ENCODE data around the gene ADORA2B.

ADORA2B gene

GRCh38 chr17:15951368-15952047 lies 6.6 kb downstream of the ADORA2B start:
- H3K4me3 ChIP-seq (ENCODE audit: low read length) = no peak overlapping the region
- DNase-seq (ENCODE audit: low read depth, low spot score) = no peak

- no peak for DNase-seq (ENCODE audit: low read depth, low spot score)
- no peak overlapping the region for H3K4me3 ChIP-seq (ENCODE audit: low read length)
Measured at GRCh38 chr17:15952048-15952532, 7.2 kb downstream of the ADORA2B start.

- DNase-seq (ENCODE audit: low read depth, low spot score) = no peak
- H3K4me3 ChIP-seq (ENCODE audit: low read length) = no peak overlapping the region
Measured at GRCh38 chr17:15952916-15953790, 8.2 kb downstream of the ADORA2B start.

DNA sequence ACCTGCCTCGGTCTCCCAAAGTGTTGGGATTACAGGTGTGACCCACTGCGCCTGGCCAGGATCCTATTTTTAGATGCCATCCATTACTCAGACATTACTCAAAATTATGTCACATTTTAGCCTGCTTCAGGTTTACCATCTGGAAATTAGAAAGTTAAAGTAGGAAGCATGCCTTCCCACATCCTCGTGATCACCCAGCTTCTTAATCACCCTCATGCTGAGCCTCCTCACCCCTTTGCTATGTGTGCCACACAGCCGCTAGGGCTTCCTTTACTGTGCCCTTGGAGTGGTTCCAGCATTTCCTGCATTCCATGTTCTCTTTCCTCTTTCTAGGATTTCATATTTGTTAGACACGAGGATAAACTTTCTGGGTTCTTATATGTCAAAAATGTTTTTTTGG lies 9.3 kb downstream of the ADORA2B start:
- no peak for DNase-seq (ENCODE audit: low read depth, low spot score)
- H3K4me3 ChIP-seq (ENCODE audit: low read length) = no peak overlapping the region

DNA sequence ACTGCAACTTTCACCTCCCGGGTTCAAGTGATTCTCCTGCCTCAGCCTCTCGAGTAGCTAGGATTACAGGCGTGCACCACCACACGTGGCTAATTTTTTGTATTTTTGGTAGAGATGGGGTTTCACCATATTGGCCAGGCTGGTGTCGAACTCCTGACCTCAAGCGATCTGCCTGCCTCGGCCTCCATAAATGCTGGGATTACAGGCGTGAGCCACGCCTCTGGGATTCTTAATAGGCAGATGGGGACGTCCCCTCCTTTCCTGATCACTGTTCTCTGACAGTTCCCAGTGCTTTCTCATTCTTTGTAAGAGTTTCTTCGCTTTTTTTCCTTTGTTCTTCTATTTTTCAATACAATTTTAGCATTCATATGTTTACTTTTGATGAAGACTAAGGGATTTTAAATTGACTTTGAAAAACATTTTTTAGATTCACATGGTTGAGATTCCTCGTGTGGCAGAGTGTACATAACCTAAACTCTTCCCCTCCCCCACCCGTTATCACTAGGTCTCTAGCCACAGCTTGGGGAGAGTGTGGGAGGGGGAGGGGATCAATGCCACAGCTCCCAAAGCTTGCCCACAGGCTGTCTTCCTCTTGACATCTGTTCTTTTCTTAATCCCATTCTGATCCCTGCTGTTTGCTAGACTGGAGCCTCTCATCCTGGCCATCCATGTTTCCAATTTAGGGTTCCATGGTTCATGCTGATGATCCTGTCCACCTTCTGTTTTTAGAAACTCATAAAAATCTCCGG lies 11.0 kb downstream of the ADORA2B start:
- peak; percentile 47 for DNase-seq (ENCODE audit: low read depth, low spot score)
- no peak overlapping the region for H3K4me3 ChIP-seq (ENCODE audit: low read length)

- no peak overlapping the region for H3K4me3 ChIP-seq (ENCODE audit: low read length)
- no peak for DNase-seq (ENCODE audit: low read depth, low spot score)
Measured at GRCh38 chr17:15957206-15957605, 12.3 kb downstream of the ADORA2B start.

- no peak overlapping the region for H3K4me3 ChIP-seq (ENCODE audit: low read length)
- no peak for DNase-seq (ENCODE audit: low read depth, low spot score)
Measured at GRCh38 chr17:15957608-15958307, 12.8 kb downstream of the ADORA2B start.

- H3K4me3 ChIP-seq (ENCODE audit: low read length) = no peak overlapping the region
- no peak for DNase-seq (ENCODE audit: low read depth, low spot score)
Measured at GRCh38 chr17:15958484-15958854, 13.5 kb downstream of the ADORA2B start.

DNA sequence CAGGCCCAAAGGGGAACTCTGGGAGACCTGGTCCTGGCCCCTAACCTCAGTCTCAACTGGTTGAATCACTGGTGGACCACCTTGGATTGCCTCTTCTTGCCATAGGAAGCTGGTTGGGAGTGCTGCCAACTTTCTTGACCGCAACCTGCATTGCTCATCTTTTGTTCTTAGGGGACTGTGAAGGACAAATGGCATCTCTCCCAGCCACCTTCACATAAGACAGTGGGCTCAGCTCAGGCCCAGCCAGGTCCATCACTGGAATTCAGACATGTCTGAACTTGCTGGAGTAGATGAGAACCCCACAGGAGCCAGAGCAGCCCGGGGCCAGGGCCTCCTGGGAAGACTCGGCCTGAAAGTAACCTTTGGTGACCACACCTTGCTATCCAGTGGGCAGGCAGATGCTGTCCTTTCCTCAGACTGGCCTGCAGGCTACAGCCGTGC lies 18.8 kb downstream of the ADORA2B start:
- DNase-seq (ENCODE audit: low read depth, low spot score) = no peak
- no peak overlapping the region for H3K4me3 ChIP-seq (ENCODE audit: low read length)

- peak; percentile 87 for DNase-seq (ENCODE audit: low read depth, low spot score)
- peak overlapping the region; percentile 37 for H3K4me3 ChIP-seq (ENCODE audit: low read length)
Measured at GRCh38 chr17:15965528-15965927, 20.6 kb downstream of the ADORA2B start.

GRCh38 chr17:15966183-15966878 lies 21.4 kb downstream of the ADORA2B start:
- H3K4me3 ChIP-seq (ENCODE audit: low read length) = peak overlapping the region; percentile 37
- peak; percentile 54 for DNase-seq (ENCODE audit: low read depth, low spot score)

GRCh38 chr17:15966879-15967248 lies 21.9 kb downstream of the ADORA2B start:
- peak overlapping the region; percentile 37 for H3K4me3 ChIP-seq (ENCODE audit: low read length)
- DNase-seq (ENCODE audit: low read depth, low spot score) = peak; percentile 38

DNA sequence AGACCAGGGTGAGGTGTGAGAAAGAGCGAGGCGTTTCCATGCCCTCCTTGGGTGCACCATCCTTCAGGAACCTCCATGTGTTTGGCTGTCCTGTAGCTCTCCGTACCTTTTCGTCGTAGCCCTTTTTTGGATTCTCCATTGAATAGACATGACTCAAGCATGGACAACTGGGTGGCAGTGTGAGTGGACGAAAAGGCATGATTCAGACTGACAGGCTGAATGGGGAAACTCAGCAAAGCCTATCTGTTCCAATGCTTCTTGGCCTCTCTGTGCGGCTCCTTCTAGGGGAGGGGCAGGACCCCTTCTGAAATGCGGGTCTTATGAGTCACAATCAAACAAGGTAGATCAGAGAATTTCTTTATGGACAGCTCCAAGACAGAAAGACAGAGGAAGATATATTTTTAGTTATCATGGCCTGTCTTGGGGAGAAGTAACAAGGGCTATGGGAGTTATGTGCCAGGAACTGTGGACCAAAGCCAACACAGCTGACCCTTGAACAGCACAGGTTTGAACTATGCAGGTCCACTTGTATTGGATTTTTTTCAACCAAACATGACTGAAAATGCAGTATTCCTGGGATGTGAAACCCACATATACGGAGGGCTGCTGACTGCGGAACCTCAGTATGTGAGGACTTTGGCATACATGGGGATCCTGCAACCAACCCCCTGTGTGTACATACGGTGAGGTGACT lies 22.9 kb downstream of the ADORA2B start:
- DNase-seq (ENCODE audit: low read depth, low spot score) = no peak

DNA sequence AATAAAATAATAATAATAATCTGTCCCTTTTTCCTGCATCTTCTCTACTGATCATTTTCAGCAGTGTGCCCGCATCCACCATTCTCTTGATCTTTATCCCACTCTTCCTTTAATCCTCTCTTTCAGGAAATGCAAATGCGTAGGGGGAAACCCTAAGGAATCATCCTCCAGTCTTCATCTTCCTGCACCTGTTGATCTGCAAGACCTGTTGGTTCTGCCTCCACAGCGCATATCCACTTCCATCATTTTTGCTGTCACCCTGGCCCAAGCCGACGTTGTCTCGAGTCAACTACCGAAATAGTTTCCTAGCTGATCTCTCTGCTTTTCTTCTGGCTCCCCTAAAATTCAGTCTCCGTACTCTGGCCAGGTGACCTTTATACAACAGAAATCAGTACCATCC lies 24.5 kb downstream of the ADORA2B start:
- no peak for DNase-seq (ENCODE audit: low read depth, low spot score)
- no peak overlapping the region for H3K4me3 ChIP-seq (ENCODE audit: low read length)

More for the DNA sequence above, 22.9 kb downstream of the ADORA2B start:
- H3K4me3 ChIP-seq (ENCODE audit: low read length) = no peak overlapping the region

DNA sequence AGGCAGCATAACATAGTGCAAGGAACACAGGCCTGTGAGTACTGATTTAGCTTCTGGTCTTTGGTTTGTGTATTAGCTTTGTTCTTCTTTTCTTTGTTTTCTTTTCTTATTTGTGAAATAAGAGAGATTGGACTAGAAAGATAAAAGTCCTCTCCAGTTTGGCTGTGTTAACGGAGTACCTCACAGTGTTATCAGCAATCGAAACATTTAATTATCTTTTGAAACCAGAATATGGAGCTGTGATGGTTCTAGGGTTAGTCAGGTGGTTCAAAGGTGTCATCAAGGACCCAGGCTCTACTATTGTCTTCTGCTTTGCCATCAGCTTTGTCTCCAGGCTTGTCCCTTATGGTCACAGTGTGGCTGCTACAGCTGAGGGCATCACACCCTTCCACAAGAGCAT lies 25.6 kb downstream of the ADORA2B start:
- no peak for DNase-seq (ENCODE audit: low read depth, low spot score)
- no peak overlapping the region for H3K4me3 ChIP-seq (ENCODE audit: low read length)

DNA sequence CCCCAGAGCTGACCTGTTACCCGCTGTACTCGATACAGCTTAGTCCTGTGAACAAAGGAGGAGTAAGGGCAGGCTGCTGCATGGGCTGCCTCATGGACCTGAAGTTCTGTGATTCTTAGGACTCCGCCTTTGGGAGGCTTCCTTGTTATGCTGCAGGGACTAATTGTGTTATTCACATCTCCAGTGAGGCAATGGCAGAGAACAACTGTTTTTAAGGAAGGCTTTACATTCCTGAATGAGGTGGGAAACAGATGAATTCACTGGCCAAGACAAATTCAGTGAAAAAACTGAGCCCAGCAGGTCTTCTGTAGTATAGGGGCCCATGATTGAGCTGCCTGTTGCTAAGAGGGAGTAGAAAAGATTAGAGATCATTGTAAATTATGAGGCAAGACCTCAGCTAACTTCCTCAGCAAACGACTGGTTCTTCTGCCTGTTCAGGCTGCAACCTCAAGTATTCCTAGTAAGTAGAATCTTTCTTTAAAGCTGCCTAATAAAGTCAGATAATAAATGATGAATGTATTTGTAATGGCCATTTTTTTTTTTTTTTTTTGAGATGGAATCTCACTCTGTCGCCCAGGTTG lies 26.3 kb downstream of the ADORA2B start:
- H3K4me3 ChIP-seq (ENCODE audit: low read length) = no peak overlapping the region
- DNase-seq (ENCODE audit: low read depth, low spot score) = no peak

DNA sequence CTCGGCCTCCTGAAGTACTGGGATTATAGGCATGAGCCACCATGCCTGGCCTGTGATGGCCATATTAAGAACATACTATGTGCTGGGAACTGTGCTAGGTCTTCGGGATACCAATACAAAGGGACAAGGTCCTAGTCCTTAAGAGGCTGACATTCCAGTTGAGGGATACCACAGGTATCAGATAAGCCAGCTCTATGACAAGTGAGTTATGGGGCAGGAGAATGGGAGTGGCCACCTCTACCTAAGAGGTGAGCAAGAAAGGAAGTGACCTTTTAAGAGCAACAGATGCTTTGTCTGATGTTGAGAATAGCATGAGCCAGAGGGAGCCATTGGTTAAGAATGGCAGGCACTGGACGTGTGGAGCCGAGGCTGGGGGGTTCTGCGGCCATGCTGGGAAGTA lies 27.0 kb downstream of the ADORA2B start:
- DNase-seq (ENCODE audit: low read depth, low spot score) = no peak
- no peak overlapping the region for H3K4me3 ChIP-seq (ENCODE audit: low read length)

DNA sequence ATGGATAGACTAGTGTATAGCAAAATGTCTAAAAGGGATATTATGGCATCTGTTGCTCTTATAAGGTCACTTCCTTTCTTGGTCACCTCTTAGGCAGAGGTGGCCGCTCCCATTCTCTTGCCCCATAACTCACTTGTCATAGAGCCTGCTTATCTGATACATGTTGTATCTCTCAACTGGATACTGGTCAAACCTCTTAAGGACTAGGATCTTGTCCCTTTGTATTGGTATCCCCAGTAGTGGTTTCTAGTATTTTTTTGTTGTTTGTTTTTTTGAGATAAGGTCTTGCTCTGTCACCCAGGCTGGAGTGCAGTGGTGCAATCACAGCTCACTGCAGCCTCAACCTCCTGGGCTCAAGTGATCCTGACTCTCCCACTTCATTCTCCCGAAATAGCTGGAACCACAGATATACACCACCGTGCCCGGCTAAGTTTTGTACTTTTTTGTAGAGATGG lies 27.6 kb downstream of the ADORA2B start:
- H3K4me3 ChIP-seq (ENCODE audit: low read length) = no peak overlapping the region
- no peak for DNase-seq (ENCODE audit: low read depth, low spot score)

Data from Jurkat, Clone E6-1 (cell line).